Smooth muscle cell of bladder (primary cell): ENCODE measurements around the gene DCTD. TPM values are rescaled to one million over a fixed set of nuclear protein-coding genes. Genes with fewer than 3 reads are reported as not detected.

Experiments
- total RNA-seq: library from RNA; depleted of rRNA; stranded (reverse); fragments of >200 nt; gene quantifications from 2 replicates; pipeline ENCODE4 v1.2.3, GENCODE V29; 2014

Gene DCTD
- total RNA-seq: 92.0 and 102 TPM in 2 replicates

DNA sequence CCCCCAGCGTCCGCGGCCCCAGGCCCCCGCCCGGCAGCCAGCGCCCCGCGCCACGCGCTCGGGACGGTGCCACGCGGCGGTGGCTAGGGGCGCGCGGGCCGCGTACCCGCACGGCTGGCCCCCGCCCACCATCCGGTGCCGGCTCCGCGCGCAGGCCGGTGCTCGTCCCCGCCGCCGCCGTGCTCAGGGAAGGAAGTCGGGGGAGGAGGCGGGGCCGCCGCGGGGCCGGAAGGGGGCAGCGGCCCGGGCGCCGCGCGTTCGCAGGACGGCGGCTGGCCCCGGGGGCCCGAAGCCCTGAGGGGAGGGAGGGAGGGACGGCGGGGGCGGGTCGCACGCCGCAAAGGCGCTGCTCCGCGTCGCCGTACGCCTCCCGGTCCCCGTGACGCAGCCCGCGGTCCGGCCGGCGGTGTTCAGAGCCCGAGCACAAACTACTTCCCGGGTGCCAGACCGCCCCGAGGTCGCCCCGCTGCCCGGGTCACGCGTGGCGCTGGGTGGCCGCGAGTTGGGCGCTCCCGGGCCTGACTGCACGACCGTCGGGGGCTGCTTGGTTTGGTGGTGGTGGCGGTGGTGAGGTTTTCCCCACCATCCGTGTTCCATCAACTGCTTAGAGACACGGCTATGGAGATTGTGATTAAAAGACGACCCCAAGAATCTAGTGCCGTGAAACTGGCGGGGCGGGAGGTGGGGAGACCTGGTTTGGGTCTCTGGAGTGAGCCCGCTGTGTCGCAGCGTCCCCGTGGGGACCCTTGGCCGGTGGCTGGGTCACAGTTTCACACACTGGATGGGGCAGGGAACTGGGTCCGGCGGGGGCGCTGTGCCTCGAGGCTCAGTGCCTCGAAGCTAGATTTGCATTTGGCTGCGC, at the start of gene DCTD:
DCTD (minus strand) TSS at position 205 of the 862 bp plus-strand sequence. CDS start 1,818 bp downstream, outside the sequence.

Other genes with a start within 250 kb of the DCTD start
- 26.3 and 31.2 TPM in 2 replicates for gene WWC2, start 181.9 kb upstream of the DCTD start, total RNA-seq